Amygdala (tissue), 56 donors: ENCODE data around the gene ACADS.
"Not testable (repeated sequence)": the region's sequence is repeated elsewhere in the genome, so short reads cannot be mapped to it uniquely, and the experiment has no call there.

Source experiments
- DNase-seq, 56 donors: peaks; one replicate each; lab custom pipeline; 2025; lab: John Stamatoyannopoulos, UW

The ACADS gene

GRCh38 chr12:120724720-120725119 is 906 bp upstream of the ACADS start:
- no peak for DNase-seq

- DNase-seq: no peak
Observed at GRCh38 chr12:120725151-120725658, 421 bp upstream of the ACADS start.

- DNase-seq: no peak
Observed at GRCh38 chr12:120726510-120726793, 826 bp downstream of the ACADS start.

- DNase-seq: no peak
Observed at GRCh38 chr12:120726961-120727360, 1.3 kb downstream of the ACADS start.

GRCh38 chr12:120732198-120732597 is 6.6 kb downstream of the ACADS start:
- not testable (repeated sequence) for DNase-seq

GRCh38 chr12:120733574-120733973 is 7.9 kb downstream of the ACADS start:
- no peak for DNase-seq

- DNase-seq: no peak
Observed at GRCh38 chr12:120734210-120734609, 8.6 kb downstream of the ACADS start.

GRCh38 chr12:120735181-120735580 is 9.6 kb downstream of the ACADS start:
- DNase-seq: no peak

GRCh38 chr12:120736404-120737331 is 11.0 kb downstream of the ACADS start:
- DNase-seq: no peak

- peak in 2 of 56 donors; percentile 7 to 11 for DNase-seq
Observed at GRCh38 chr12:120737557-120738251, 12.1 kb downstream of the ACADS start.

GRCh38 chr12:120738252-120739030 is 12.8 kb downstream of the ACADS start:
- DNase-seq: peak in 2 of 56 donors; percentile 7 to 50

- DNase-seq: no peak
Observed at GRCh38 chr12:120739031-120739762, 13.6 kb downstream of the ACADS start.

- DNase-seq: no peak
Observed at GRCh38 chr12:120739821-120740613, 14.4 kb downstream of the ACADS start.

GRCh38 chr12:120740871-120741270 is 15.2 kb downstream of the ACADS start:
- no peak for DNase-seq

- DNase-seq: no peak
Observed at GRCh38 chr12:120741476-120742421, 16.1 kb downstream of the ACADS start.

GRCh38 chr12:120744922-120745493 is 19.4 kb downstream of the ACADS start:
- DNase-seq: no peak

- no peak for DNase-seq
Observed at GRCh38 chr12:120748242-120748641, 22.6 kb downstream of the ACADS start.

- DNase-seq: no peak
Observed at GRCh38 chr12:120749256-120749655, 23.6 kb downstream of the ACADS start.
